Stimulated activated CD8-positive, alpha-beta memory T cell treated with anti-CD3 and anti-CD28 coated beads, Interleukin-7, amount 100 ng/mL, for 48 hours (primary cell): ENCODE results near the gene ZFAND3.

Experiments used
- DNase-seq, 2 donors: peaks; one replicate each; pipeline ENCODE4 v3.0.0-alpha.2; 2020; ENCODE audit warnings: low read depth in 1 of 2; ENCODE audit errors: extremely low read depth in 1 of 2

Gene ZFAND3

DNA sequence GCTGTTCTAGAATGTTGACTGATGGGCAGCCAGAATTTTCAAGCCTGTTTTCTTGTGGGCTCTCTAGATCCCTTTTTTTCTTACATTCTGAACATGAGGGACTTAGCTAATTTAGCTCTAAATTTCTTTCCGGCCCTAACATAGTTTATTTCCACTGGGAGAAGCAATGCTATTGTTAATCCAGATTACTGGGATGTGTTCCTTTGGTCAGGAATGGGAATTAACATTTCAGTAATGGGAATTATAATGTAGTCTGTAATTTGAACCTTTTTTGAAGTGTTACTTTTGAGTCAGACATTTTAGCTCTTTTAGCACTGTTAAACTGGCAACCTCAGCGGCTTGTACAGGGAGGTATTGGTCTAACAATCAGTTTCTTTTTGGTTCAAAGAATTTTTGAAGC lies 7.5 kb downstream of the ZFAND3 start:
- no peak for DNase-seq

DNA sequence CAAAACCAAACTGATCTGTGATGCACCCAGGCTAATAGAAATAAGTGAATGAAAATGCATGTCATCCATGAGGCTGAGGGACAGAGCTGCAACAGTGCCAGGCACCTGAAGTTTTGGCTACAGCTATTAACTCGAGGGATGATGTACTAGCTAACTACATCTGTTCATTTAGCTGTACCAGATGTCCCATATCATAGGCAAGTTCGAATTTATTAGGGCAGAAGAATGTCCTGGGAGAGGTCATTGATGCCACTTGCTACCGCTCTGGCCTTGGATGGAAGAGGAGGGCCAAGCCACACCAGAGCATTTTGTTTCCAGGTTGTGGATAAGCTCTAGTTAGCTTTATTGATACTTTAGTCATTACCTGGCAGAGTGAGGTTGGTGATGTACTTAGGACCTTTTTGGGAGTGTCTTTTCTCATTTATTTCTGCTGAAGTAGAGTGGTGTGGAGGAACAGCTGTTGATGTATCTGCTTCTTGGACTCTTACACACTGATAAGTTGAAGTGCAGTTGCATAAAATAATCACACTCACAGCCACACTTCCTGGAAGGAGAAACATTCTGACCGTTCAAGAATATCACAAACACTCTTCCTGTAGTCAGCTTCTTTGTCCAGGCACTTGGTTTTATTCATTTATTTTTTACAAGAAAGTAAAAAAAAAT lies 8.2 kb downstream of the ZFAND3 start:
- no peak for DNase-seq

DNA sequence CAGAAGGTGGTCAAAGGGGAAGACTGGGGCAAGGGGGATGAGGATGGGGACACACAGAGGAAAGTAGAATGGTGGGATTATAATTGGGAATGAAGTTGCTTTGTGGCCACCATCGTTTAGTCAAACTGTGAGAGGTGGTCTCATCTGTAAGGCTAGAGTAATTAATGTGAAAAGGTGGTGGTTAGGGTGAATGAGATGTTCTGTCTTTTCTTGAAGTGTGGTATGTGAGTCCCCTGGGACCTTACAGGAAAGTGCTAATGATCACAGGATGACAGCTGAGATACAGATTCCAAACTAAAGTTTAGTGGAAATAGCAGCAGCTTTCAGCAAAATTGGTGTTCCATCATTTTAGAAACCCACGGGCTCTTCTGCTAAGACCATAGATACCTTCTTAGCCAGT lies 10.7 kb downstream of the ZFAND3 start:
- no peak for DNase-seq

DNA sequence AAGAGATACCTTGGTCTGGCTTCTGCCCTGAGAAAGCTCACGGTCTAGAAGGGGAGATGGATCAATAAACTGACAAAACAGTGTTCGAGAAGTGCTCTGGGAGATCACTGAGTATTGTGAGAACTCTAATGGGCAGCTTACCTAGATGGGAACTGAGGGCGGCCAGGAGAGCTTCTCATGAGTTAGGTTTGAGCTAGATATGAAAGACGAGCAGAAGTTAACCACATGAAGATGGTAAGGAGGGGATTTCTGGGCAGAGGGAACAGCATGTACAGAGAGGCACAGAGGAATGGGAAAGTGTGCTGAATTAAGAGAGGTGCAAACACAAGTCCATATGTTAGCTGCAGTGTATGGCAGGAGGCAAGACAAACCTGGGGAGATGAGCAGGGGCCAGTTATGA lies 11.9 kb downstream of the ZFAND3 start:
- DNase-seq: no peak

DNA sequence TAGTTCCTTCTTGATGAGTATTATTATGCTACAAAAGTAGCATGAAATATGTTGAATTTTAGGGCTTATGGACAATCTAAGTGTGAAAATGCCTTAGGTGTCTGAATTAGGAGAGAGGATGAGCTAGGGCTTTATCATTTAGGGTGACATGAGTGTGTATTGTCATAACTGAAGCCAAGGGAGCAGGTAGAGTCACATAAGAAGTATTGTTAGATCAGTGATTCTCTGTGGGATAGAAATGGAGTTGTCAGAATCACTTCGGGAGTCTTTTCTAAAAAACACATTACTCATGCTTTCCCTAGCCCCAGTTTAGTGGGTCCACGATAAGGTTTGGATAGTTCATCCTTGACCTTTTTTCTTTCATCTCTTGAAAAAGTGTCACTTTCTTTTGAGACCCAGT lies 16.4 kb downstream of the ZFAND3 start:
- no peak for DNase-seq

DNA sequence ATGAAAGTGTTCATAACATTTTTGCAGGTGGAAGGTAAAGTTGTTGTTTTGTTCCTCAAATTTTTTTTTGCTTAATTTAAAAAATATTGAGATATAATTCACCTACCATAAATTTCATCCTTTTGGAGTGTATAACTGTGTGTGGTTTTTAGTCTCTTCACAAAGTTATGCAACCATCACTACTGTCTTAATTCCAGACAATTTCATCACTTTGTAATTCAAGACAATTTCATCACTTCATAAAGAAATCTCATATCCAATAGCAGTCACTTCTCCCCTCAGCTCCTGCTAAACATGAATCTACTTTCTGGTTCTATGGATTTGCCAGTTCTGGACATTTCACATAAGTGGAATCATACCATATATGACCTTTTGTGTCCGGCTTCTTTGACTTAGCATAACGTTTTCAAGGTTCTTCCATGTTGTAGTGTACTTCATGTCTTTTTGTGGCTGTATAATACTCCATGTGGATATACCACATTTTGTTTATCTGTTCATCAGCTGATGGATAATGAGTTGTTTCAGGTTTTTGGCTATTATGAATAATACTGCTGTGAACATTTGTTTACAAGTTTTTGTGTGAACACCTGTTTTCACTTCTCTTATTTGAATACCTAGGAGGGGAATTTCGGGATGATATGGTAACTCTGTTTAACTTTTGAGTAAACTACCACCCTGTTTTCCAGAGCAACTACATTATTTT lies 18.8 kb downstream of the ZFAND3 start:
- no peak for DNase-seq

DNA sequence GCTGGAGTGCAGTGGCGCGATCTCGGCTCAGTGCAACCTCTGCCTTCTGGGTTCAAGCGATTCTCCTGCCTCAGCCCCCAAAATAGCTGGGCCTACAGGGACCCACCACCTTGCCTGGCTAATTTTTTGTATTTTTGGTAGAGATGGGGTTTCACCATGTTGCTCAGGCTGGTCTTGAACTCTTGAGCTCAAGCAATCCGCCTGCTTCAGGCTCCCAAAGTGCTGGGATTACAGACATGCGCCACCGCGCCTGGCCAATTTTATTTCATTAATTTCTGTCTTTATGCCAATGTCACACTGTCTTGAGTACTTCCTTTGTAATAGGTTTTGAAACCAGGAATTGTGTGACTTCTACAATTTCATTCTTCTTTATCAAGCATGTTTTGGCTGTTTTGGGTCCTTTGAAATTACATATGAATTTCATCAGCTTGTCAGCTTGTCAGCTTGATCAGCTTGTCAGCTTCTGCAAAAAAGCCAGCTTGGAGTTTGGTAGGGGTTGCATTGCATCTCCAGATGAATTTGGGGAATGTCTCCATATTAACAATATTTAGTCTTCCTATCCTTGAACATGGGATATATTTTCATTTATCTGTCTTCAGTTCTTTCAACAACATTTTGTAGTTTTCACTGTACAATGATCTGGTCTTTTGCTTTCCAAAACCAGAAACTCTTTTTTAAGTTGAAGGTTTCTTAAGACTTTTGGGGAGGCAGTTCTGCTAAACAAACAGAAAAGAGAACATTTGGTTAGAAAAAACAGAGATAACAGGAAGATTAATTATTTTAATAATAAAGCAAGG lies 20.8 kb downstream of the ZFAND3 start:
- no peak for DNase-seq

DNA sequence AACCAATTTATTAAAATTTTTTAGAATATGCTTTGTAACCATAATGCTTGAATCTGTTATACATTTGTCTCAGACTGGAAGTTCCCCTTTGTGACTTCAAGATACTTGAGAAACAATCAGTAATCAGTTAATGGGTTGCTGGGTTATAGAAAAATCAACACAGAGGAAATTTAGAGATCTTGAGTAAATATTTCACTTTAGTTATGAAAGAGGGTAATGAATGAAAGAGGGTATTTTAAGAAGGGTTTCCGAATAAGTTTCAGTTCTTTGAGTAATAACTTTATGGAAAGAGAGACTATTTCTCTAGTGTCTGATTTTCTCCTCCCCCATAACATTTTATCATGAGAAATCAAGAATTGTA lies 21.4 kb downstream of the ZFAND3 start:
- no peak for DNase-seq

DNA sequence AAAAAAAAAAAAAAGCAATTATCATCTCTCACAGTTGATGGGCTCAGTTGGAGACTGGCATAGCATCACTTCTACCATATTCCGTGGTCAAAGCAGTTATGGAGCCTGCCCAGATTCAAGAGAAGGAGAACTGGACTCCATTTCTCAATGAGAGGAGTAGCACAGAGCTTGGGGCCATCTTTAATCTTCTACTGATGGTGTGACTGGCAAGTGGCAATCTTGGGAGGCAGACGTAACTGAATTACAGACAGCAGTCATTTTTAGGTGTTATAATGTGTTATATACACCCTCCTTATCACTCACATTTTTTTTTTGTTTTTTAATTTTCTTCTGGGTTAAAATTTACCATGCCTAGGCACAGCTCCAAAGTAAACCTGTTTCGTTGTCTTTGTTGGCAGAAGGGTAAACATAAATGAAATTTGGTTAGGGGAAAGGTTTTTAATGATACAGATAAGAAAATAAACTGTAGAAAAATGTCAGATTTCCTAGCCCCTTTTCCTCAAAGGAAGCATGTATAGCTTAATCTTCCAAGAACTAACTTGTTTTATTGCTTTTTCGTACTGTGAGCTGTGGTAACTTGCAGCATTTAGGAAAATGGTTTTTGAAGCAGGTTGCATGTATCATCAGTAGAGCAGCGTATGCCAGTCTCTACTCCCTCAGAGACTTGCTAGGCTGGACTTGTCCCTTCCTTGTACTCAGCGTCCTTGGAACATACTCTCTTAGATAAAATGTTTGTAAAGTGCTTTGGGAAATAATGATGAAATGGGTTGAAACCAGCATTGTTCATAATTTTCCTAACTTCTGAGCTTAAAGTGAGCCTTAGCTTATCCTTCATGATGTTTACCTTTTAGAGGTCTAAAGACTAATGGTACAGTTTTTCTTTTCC lies 25.7 kb downstream of the ZFAND3 start:
- no peak for DNase-seq

DNA sequence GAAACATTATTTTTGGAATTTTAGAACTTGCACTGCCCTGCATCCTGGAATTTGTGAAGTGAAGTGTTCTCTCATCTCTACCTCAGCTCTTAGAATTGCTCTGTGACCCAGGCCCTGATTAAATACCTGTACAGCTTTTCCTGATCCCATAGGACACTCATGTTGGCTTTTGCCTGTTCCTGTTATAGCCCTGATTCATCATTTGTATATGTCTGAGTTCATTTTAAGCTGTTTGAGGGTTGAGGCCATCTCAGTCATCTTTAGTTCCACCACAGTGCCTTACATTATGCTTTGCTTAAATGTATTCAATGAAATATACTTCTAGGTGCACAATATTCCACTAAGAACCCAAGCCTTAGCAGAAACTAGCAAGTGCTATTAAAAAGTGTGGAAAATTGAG lies 26.4 kb downstream of the ZFAND3 start:
- DNase-seq: no peak

DNA sequence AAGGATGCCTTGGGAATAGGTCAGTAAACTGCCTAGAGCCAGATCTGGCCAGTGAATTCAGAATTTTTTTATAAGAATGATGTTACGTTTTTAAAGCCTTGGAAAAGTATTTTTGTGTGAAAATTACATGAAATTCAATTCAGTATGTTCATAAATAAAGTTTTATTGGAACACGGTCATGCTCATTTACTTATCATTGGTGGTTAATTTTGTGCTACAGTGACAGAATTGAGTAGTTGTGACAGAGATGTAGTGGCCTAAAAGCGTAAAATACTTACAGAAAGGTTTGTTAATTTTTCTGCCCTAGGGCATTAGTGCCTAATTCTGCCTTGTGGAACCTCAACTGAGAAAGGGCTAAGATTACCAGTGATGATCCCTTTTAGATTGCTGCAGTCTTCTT lies 28.2 kb downstream of the ZFAND3 start:
- DNase-seq: no peak

DNA sequence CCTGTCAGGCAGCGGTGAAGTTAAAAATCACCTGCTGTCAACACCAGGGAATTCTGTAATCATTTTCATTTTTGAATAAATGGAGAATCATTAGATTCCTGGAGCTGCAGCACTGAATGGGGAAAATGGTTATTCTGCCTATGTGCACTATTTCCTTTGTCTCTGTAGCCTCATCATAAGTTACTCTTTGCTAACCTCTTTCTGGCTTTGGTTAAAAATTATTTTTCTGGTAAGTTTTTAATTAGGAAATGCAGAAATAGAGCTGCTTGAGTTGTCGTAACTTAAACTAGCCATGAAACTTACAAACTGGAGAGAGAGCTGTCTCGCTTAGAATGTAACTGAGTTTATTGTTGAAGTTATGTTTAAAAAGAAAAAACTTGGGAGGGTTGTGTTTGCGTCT lies 28.8 kb downstream of the ZFAND3 start:
- no peak for DNase-seq

DNA sequence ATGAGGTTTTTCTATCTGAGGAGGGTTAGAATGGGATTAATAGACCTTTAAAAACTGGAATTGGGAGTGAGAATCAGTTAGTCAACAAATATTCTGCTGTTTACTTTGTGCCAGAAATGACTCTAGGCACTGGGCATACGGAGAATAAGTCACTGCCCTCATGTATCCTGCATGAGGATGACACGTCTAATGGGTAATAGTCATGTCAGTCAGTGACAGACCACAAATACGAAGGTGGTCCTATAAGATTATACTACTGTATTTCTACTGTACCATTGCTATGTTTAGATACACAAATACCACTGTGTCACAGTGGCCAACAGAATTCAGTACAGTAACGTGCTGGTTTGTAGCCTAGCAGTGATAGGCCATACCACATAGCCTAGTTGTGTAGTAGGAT lies 30.7 kb downstream of the ZFAND3 start:
- no peak for DNase-seq

DNA sequence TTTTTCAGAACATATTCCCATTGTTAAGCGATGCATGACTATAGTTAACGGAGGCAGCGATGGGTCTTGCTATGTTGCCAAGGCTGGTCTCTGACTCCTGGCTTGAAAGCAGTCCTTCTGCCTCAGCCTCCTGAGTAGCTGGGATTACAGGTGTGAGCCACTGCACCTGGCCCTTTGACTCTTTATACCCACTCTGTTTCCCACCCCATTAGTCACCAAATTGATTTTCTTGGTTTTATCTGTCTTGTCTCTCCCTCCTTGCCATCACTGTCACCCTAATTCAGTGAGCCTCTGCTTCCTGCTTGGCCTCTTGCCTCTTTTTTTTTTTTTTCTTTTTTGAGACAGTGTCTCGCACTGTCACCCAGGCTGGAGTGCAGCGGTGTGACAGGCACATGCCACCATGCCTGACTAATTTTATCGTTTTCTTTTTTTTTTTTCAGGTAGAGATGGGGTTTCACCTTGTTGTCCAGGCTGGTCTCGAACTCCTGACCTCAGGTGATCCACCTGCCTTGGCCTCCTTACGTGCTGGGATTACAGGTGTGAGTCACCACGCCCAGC lies 31.3 kb downstream of the ZFAND3 start:
- DNase-seq: no peak

DNA sequence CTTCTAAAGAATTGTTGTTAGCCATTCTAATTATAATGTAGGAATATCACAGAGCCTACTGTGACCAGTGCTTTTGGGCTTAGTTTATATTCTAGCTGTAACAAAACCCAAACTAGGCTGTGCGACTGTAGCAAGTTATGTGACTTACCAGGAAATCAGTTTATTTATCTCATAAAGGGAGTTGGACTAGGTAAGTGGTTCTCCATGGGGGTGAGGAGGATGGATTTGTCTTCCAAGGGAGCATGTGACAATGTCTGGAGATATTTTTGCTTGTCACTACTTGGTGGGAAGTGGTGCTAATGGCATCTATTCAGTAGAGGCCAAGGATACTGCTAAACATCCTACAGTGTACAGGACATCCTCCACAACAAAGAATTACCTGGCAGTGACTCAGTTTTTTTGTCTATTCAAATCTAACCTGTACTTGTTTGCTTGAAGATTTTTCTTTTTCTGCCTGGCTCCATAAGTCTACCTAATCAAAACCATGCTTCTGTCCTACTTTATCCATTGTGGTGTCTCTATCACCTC lies 32.5 kb downstream of the ZFAND3 start:
- no peak for DNase-seq

DNA sequence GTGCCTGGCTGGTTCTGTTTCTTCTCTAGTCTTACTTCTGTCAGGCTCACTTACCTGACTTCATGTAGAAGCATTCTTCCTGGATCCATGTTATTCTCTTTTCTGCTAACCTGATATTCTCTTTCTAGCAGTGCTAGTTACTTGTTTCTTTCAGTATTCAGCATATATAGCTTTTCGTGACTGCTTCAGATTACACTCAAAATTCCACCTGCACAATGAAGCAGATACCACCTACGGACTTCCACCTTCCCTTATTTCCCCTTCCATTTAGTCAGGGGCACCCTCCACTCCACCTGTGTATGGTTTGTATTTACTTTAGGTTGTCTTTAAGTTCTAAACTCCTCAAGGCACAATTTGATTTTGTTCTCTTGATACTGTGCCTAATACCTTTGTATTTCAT lies 36.8 kb downstream of the ZFAND3 start:
- DNase-seq: no peak

DNA sequence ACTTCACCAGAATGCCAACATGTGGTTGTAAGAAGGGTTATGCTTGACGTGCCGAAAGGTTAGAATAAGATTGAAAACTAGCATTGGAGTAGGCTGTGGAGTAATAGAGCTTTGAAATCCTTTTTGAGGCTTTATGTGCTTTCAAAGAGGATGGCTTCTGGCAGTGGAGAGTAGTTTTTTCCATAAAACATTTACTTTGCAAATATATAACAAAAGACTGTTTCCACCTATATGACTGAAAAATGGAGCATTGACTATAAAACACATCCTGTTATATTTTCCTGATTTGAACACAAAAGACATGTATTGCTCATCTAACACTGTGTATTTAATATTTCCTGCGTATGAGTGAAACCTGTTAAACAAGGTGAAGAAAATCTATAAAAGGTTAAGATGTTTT lies 38.8 kb downstream of the ZFAND3 start:
- DNase-seq: no peak

DNA sequence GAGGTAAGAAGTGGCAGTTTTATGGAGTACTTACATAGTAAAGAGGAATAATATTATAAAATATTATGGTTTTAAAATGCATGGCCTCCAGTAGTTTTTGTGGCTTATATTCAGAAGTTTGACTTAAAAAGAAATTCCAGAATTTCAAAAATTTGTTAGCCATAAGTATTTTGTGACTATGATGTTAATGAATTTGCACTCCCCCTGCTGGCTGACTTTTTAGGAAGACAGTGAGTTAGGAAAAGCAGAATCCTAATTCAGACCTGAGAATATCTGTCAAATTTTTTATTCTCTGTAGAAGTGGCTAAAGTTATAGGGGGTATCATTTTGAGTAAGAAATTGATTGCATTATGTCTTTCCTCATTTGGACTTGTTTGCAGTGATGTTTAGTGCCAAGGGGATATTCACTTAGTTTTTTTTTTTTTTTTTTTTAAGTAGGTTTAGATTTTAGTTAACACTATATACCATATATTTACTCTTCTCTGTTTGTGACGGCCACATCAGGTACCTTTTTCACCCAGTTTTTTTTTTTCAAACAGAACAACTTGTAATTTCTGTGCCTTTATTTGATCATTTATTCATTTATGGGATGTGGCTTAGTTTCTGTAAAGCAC lies 40.8 kb downstream of the ZFAND3 start:
- no peak for DNase-seq

DNA sequence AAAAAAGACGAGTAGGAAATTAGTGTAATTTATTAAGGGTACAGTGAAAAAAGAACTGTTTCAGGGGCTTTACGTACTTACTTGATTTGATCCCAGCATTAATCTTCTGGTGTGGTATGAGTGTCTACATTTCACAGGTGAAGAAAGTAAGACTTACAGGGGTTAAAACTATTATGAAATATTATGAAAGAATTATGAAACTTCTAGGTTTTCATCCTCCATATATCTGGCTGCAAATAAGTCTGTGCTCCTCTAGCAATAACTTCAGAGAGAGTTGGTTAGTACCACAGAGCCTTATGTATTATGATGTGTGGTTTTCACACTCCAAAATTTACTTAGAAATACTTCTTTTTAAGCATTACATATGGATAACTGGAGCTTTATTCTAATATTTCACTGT lies 41.9 kb downstream of the ZFAND3 start:
- DNase-seq: no peak

DNA sequence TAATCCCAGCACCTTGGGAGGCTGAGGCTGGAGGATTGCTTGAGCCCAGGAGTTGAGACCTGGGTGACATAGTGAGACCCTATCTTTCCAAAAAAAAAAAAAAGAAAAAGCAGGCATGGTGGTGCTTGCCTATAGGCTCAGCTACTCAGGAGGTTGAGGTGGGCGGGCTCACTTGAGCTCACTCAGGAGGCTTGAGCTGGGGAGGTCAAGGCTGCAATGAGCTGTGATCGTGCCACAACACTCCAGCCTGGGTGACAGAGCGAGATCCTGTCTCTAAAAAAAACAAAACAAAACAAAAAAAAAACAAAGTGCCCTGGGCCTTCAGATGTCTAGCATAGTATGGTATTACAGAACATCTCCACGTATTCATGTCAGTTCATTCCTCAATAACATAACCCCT lies 42.9 kb downstream of the ZFAND3 start:
- DNase-seq: no peak
